ENCODE measurements around the gene SPATA17. TPM values are rescaled to one million over a fixed set of nuclear protein-coding genes. Genes with fewer than 3 reads are reported as not detected.

SPATA17 gene
- polyA plus RNA-seq, 1 experiment, result 0.69 TPM

DNA sequence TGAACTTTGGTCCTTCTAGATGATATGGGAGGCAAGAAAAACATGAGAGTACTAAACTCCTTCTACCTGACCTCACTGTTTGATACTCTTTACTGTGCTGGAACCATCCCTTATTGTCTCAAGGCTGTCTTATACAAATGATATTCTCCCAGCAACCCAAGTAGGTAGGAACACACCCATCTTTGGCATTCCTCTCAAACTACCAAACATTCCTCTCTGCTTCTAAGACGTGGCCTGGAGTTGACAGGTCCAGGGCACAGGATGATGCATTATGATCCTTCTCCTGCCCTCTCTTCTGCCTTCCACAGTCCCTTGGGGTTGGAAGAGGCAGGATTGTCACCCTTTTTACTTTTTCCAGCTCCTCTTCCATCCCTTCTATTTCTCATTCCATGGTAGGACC lies 90.5 kb downstream of the SPATA17 start:
- H3K4me3 ChIP-seq (ENCODE audit: low read depth, low read length), result no peak overlapping the region
- DNase-seq (ENCODE audit: low read depth, low spot score), result no peak
- TF ChIP-seq, protein P1, sequence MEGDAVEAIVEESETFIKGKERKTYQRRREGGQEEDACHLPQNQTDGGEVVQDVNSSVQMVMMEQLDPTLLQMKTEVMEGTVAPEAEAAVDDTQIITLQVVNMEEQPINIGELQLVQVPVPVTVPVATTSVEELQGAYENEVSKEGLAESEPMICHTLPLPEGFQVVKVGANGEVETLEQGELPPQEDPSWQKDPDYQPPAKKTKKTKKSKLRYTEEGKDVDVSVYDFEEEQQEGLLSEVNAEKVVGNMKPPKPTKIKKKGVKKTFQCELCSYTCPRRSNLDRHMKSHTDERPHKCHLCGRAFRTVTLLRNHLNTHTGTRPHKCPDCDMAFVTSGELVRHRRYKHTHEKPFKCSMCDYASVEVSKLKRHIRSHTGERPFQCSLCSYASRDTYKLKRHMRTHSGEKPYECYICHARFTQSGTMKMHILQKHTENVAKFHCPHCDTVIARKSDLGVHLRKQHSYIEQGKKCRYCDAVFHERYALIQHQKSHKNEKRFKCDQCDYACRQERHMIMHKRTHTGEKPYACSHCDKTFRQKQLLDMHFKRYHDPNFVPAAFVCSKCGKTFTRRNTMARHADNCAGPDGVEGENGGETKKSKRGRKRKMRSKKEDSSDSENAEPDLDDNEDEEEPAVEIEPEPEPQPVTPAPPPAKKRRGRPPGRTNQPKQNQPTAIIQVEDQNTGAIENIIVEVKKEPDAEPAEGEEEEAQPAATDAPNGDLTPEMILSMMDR (IDR thresholded peaks at IDR 0.05; ENCODE audit: low read depth, low read length), result no peak
- no peaks in the 10 kb centered on the region for H3K27me3 ChIP-seq (ENCODE audit: control insufficient read depth, insufficient read depth, low read length)
- no peaks in the 10 kb centered on the region for H3K9me3 ChIP-seq (ENCODE audit: control insufficient read depth, insufficient read depth, low read length)
- POLR2A ChIA-PET, result no interaction called here
- CTCF ChIA-PET, result no interaction called here
- H3K27ac ChIP-seq (ENCODE audit: low read depth, low read length), result no peak overlapping the region

DNA sequence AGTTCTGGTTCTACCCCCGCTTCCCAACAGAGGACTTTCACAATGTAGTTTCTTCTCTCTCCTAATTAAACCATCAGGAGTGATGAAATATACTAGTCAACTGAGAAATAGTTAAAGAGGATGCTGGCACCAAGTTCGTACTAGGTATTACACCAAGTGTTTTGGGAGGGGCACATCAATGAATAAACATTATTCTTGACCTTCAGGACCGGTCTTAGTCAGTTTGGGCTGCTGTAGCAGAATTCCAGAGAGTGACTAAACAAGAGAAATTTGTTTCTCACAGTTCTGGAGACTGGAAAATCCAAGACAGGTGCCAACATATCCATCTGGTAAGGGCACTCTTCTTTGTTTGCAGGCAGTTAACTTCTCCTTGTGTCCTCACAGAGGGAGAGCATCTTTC lies 103.8 kb downstream of the SPATA17 start:
- Histone ChIP-seq H3K27ac (ENCODE audit: low read depth, low read length) (no peak overlapping the region), H3K27me3 (ENCODE audit: control insufficient read depth, insufficient read depth, low read length) (no peaks in the 10 kb centered on the region), H3K4me3 (ENCODE audit: low read depth, low read length) (no peak overlapping the region), H3K9me3 (ENCODE audit: control insufficient read depth, insufficient read depth, low read length) (no peaks in the 10 kb centered on the region)
- CTCF ChIA-PET, result no interaction called here
- POLR2A ChIA-PET, result no interaction called here
- DNase-seq (ENCODE audit: low read depth, low spot score), result no peak
- TF ChIP-seq, protein P1 (IDR thresholded peaks at IDR 0.05; ENCODE audit: low read depth, low read length), result no peak

DNA sequence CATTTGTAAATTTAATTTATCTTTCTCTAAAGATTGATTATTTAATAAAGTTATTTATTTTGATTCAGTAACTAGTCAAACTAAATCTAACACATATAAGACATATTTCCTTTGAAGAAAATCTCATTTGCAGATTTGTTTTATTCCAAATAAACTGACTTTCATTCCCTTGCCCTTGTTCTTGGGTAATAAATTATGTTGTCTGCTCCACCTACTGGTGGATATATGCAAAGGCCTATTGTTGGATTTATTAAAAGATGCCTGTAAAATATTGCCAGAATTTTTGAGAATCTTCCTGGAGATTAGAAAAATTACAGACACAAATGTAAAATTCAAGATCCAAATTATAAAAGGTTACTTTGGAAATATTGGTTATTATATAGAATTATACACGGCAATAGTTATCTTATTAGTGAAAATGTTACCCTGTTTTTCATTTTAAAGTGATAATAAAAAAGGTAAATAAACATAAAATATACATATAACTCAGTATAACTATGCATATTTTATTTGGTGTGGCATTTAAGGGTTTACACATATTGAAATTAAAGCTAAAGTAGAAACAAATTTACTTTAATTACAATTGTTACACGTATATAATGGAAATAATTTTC lies 116.1 kb downstream of the SPATA17 start:
- TF ChIP-seq, protein P1 (IDR thresholded peaks at IDR 0.05; ENCODE audit: low read depth, low read length), result peak; percentile 78
- Histone ChIP-seq H3K27ac (ENCODE audit: low read depth, low read length) (no peak overlapping the region), H3K9me3 (ENCODE audit: control insufficient read depth, insufficient read depth, low read length) (no peaks in the 10 kb centered on the region), H3K4me3 (ENCODE audit: low read depth, low read length) (no peak overlapping the region), H3K27me3 (ENCODE audit: control insufficient read depth, insufficient read depth, low read length) (no peaks in the 10 kb centered on the region)
- ChIA-PET POLR2A (no interaction called here), CTCF (interaction anchor here (0.8 to 1.6 kb wide), 5 partner anchors 8 to 1171 kb away, joined by 3 to 14 read pairs (median 5); no protein-coding TSS in a partner anchor)
- peak; percentile 6 for DNase-seq (ENCODE audit: low read depth, low spot score)

DNA sequence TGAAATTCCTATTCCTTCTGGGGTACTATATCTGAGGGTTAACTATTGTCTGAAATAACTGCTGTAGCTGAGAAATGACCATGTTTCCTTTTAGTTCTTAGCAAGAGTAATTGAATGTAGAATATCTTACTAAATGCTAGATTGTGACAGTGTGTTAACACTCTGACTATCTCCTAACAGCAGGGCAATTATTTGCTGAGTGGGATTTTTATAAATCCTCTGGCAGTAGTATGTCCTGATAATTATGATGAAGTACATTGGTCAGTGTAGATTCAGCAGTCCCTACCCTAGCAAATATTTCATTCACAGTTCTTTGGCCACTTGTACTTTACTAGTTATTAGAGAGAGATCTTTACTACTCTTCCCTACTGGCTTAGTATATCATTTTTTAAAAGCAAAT lies 138.6 kb downstream of the SPATA17 start:
- no peak for DNase-seq (ENCODE audit: low read depth, low spot score)
- TF ChIP-seq, protein P1 (IDR thresholded peaks at IDR 0.05; ENCODE audit: low read depth, low read length), result no peak
- H3K27ac ChIP-seq (ENCODE audit: low read depth, low read length), result no peak overlapping the region
- POLR2A ChIA-PET, result no interaction called here
- no peaks in the 10 kb centered on the region for H3K27me3 ChIP-seq (ENCODE audit: control insufficient read depth, insufficient read depth, low read length)
- H3K9me3 ChIP-seq (ENCODE audit: control insufficient read depth, insufficient read depth, low read length), result no peaks in the 10 kb centered on the region
- no peak overlapping the region for H3K4me3 ChIP-seq (ENCODE audit: low read depth, low read length)
- CTCF ChIA-PET, result no interaction called here

GRCh38 chr1:217770918-217771317 lies 139.8 kb downstream of the SPATA17 start:
- ChIA-PET CTCF (interaction anchor here (0.7 to 1.1 kb wide), 2 partner anchors 21 to 49 kb away, joined by 3 to 4 read pairs; no protein-coding TSS in a partner anchor), POLR2A (no interaction called here)
- TF ChIP-seq, protein P1 (IDR thresholded peaks at IDR 0.05; ENCODE audit: low read depth, low read length), result no peak
- H3K27me3 ChIP-seq (ENCODE audit: control insufficient read depth, insufficient read depth, low read length), result no peaks in the 10 kb centered on the region
- no peak overlapping the region for H3K27ac ChIP-seq (ENCODE audit: low read depth, low read length)
- H3K4me3 ChIP-seq (ENCODE audit: low read depth, low read length), result no peak overlapping the region
- no peaks in the 10 kb centered on the region for H3K9me3 ChIP-seq (ENCODE audit: control insufficient read depth, insufficient read depth, low read length)
- no peak for DNase-seq (ENCODE audit: low read depth, low spot score)
